CD1c-positive myeloid dendritic cell (primary cell): Measurements from ENCODE around the gene SLX9.

Source experiments
- DNase-seq: peaks from one replicate; pipeline ENCODE4 v3.0.0-alpha.2; 2016; ENCODE audit errors: extremely low spot score

SLX9 gene

DNA sequence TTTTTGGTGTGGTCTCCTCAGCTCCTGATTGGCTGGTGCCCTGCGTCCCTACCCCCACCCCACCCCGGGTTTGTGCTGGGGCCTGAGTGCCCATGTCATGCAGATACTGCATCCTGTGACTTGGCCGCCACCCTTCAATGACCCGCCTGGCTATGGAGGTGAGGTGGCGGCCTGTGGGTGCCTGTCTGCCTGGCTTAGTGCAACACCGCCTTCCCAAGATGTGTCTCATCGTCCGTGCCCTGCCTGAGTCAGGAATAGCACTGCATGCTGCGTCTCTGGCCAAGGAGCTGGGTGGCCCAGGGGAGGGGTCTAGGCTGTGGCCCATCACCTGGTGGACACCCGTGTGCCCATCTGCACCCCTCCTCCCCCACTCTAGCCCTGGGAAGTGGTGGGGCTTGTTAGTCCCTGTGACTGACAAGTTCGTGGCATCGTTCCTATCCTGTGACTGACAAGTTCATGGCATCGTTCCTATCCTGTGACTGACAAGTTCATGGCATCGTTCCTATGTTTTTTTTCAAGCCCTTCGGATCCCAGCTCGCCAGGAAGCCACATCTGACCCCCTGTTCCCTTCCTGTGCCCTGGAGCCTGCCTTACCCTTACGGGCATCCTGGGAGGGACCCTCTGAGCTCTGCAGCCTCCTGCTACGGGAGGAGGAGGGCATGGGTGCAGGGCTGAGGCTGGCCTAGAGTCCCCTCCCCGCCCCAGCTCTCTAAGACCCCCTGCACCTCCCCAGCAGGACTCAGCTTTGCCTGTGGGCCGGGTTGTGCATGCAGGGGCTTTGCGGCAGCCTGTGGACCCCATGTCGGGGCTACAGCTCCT is 7.5 kb downstream of the SLX9 start:
- no peak for DNase-seq

- no peak for DNase-seq
Observed at GRCh38 chr21:44947930-44948331, 8.1 kb downstream of the SLX9 start.

DNA sequence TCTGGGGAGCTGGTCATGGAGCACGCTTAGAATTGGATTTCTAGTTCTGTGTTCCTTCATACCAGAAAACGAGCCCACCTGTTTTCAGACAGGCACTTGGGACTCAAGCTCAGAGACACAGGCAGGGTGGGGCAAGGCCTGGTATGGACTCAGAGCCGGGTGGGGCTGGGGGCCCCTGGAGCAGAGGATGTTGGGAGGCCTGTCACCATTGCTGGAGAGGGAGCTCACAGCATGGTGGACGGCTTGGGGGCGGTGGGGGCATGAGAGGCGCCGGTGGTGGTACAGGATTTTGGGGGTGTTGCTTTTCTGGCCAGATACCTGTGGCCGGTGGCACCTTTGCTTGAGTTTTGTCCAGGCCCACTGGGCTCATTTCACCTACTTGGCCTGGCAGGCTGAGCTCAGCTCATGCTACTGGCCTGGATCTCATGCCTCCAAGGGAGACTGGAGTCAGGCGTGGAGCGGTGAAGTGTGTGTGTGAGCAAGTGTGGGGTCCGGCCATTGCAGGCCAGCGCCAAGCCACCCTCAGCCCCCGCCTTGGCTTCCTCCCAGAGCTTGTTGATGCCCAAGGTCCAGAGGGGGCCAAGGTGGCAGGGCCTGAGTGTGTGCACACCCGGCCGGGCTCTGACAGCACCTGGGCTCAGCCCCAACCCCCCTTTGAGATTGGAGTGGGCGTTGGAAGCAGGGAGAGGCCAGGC is 8.7 kb downstream of the SLX9 start:
- no peak for DNase-seq

DNA sequence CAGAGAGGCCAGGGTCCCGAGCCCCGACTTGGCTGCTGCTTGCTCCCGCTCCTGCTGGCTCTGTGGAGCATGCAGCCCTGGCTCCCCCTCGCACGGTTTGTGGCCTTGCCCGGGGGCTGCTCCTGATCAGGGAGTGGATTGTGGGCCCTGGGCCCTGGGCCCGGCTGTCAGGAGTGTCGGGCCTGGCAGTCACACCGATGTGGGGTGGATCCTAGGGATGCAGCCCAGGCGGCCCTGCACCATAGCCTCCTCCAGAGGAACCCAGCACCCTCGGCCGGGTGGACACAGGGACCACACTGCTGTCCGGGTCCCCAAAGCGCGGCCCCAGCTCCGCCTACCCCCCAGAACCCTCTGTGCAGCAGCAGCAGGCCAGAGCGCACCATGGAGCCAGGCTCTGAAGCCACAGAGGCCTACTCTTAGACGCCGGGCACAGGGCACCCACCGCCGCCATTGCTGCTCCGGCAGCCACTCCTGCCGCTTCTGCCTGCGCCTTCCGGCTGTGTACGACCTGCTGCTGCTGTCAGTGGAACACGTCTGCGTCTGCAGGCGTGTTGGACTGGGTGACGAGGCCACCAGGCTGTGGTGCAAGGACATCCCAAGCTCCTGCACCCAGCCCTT is 9.4 kb downstream of the SLX9 start:
- no peak for DNase-seq

GRCh38 chr21:44949779-44950198 is 10.0 kb downstream of the SLX9 start:
- DNase-seq, result peak; percentile 67

- DNase-seq, result no peak
Observed at GRCh38 chr21:44950351-44950750, 10.5 kb downstream of the SLX9 start.

DNA sequence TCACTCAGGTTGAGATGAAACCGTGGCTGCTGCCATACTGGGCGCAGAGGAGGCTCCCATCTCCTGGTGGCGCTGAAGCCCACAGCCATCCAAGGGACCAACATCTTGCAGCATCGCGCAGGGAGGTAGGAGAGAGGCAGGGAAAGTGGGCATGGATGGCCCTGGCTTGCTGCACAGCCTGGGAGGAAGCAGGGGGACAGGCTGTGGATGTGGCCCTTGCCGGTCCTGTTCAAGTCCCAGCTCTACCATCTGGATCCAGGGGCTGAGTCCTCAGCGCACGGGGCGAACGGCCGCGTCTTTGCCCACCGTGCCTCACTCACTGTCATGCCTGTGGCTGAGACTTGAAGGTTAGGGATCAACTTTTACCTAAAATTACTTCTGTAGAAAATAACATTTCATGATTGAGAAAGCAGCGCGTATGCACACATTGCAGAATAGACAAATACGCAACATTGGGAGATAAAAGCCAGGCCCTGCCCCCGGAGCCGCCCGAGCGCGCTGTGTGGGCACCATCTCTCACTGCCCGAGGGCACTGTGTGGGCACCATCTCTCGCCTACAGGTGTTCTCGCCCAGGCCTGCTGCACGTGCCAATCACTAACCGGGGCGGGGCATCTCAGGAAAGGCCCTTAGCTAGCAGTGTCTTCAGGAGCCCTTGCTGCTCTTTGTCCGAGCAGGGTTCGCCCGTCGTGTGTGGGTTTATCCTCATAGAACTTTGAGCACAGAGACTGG is 11.5 kb downstream of the SLX9 start:
- DNase-seq, result no peak

GRCh38 chr21:44952116-44952928 is 12.5 kb downstream of the SLX9 start:
- DNase-seq, result no peak

DNA sequence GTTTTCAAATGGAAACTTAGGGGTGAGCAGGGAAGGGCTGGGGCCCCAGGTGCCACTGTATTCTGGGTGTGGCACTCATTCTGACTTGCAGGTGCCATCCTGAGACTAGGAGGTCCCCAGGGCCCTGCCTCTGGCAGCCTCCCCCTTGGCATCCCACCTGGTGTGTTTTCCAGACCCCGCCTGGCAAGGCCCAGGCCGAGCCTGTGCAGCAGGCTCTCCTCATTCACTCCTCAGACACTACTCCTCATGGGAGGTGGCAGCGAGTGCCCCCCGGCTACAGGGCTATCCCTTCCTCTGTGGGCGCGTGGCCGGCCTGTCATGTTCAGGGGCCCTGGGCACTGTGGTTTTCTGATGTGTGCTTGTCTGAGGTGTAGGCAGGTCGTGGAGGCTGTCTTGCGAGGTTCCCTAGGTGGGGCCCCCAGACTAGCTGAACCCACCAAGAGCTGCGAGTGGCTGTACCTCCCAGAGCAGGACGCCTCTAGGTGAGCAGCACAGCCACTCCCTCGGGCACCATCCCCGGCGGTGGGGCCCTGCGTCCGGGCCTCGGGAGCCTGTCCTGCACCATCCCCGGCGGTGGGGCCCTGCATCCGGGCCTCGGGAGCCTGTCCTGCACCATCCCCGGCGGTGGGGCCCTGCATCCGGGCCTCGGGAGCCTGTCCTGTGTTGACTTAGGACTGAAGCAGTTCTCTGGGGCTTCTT is 13.2 kb downstream of the SLX9 start:
- DNase-seq, result no peak

DNA sequence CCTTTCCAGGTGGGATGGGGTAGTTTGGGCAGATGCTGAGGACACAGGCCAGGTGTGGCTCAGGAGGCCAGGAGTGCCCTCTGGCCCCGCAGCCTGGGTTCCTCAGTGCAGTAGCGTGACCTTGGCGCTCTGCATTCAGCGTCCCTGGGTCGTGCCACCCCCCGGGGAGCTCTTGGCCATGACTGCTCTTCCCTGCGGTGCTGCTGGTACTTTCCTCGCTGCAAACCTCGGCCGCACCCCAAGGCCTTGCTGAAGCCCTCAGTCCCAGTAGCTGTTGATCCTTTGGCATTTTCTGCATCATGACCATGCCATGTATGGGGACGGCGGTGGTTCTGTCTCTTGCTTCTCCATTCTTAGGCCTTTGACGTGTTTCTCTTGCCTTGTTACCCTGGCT is 13.8 kb downstream of the SLX9 start:
- DNase-seq, result no peak

- DNase-seq, result no peak
Observed at GRCh38 chr21:44954281-44954771, 14.5 kb downstream of the SLX9 start.

DNA sequence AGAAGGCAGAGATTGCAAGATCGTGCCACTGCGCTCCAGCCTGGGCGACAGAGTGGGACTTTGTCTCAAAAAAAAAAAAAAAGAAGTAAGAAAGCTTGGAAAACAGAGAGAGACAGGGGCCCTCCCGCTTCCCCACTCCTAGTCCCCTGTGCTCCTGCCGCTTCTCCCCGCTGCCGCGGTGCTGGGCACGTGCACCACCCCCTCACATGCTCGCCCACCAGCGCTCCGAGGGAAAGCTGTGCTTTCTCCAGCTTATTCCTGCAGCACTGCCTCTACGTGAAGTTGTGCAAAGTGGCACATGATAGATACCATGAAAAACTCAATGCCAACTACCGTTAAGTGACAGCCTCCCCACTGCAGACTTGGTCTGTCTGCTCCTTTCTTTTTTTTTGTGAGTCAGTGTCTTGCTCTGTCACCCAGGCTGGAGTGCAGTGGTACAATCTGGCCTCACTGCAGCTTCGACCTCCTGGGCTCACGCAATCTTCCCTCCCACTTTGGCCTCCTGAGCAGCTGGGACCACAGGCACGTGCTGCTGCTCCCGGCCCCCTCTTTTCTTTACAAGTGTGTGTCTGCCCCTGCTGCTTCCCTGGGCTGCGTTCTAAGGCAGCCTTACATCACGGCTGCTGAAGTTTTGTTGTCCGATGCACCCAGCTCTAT is 15.4 kb downstream of the SLX9 start:
- no peak for DNase-seq

- DNase-seq, result no peak
Observed at GRCh38 chr21:44955798-44956175, 16.0 kb downstream of the SLX9 start.

GRCh38 chr21:44956356-44957046 is 16.7 kb downstream of the SLX9 start:
- DNase-seq, result no peak

- no peak for DNase-seq
Observed at GRCh38 chr21:44957047-44957831, 17.4 kb downstream of the SLX9 start.

- no peak for DNase-seq
Observed at GRCh38 chr21:44957901-44958451, 18.1 kb downstream of the SLX9 start.

- DNase-seq, result no peak
Observed at GRCh38 chr21:44958471-44959191, 18.8 kb downstream of the SLX9 start.
